ENCODE measurements around the gene FGFR2. TPM values are rescaled to one million over a fixed set of nuclear protein-coding genes. Genes with fewer than 3 reads are reported as not detected.

FGFR2 gene
- total and polyA plus RNA-seq, 9 of the 15 experiments (the other 6 are each of a cell fraction or from before 2014, with no cell fraction given): 0.20 TPM; not detected in 8

DNA sequence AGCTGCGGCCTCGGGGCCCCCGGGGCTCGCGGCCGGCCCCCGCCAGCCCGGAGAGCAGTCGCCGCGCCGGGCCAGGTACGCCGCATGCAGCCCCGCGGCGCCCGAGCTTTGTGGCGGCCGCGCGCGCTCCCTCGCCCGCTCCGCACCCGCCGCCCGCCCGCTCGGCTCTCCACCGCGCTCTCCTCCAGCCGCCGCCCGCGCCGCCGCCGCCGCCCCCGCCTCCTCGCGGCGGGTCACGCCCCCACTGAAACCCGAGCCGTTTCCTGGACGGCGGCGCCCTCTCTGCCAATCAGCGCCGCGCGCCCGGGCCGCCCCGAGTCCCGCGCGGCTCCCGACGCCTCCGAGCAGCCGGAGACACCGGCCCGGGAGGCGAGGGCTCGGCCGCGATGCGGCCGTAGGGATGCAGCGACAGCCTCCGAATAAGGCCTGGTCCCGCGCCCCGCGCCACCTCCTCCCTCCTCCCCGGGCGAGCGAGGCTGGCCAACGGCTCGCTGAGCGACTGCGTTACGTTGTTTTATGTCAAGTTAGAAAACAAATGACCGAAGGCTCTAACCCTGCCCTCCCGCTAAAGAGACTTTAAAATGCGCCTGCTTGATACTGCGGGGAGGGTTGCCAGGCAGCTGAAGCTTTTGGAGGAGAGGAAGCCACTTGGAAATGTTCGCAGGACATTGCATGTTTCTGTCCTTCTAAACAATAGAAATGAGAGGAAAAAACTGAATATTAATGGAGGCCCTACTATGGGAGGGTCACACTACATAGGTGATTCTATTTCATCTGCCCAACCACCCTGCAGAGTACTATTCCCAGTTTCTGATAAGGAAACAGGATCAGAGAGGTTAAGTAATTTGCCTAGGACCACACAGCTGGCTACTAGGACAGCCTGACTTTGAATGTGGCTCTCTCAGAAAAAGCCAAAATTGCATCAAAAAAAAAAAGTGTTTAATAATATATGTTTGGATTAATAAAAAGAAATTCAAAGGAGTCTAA, at the start of gene FGFR2 (continued):
- TF ChIP-seq, protein P1, sequence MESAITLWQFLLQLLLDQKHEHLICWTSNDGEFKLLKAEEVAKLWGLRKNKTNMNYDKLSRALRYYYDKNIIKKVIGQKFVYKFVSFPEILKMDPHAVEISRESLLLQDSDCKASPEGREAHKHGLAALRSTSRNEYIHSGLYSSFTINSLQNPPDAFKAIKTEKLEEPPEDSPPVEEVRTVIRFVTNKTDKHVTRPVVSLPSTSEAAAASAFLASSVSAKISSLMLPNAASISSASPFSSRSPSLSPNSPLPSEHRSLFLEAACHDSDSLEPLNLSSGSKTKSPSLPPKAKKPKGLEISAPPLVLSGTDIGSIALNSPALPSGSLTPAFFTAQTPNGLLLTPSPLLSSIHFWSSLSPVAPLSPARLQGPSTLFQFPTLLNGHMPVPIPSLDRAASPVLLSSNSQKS (CRISPR knock-in tag; IDR thresholded peaks at IDR 0.05): no peak
- TF ChIP-seq KAT7 (CRISPR knock-in tag; IDR thresholded peaks at IDR 0.05; ENCODE audit: borderline replicate concordance) (no peak), DMBX1 (CRISPR knock-in tag; IDR thresholded peaks at IDR 0.05; ENCODE audit: borderline replicate concordance) (no peak), KLF13 (tag; IDR thresholded peaks at IDR 0.05; ENCODE audit: borderline replicate concordance, low read depth) (no peak), TCF7L2 (IDR thresholded peaks at IDR 0.05; ENCODE audit: low read depth, low read length) (no peak), ZNF3 (CRISPR knock-in tag; IDR thresholded peaks at IDR 0.05) (no peak), ZNF239 (CRISPR knock-in tag; IDR thresholded peaks at IDR 0.05) (no peak), HLTF (IDR thresholded peaks at IDR 0.05) (no peak), ZBTB1 (CRISPR knock-in tag; IDR thresholded peaks at IDR 0.05; ENCODE audit: borderline replicate concordance, low read depth) (no peak), ZFP36 (IDR thresholded peaks at IDR 0.05; ENCODE audit: low read depth, low read length, partially characterized antibody) (peak; percentile 22), ZNF785 (CRISPR knock-in tag; IDR thresholded peaks at IDR 0.05) (no peak), LEF1 (IDR thresholded peaks at IDR 0.05) (no peak), TOE1 (IDR thresholded peaks at IDR 0.05; ENCODE audit: borderline replicate concordance) (no peak), TOE1 (CRISPR knock-in tag; IDR thresholded peaks at IDR 0.05; ENCODE audit: borderline replicate concordance, low read depth) (no peak), PTTG1 (tag; IDR thresholded peaks at IDR 0.05; ENCODE audit: low read depth) (no peak), NFXL1 (CRISPR knock-in tag; IDR thresholded peaks at IDR 0.05) (no peak), GABPB1 (CRISPR knock-in tag; IDR thresholded peaks at IDR 0.05) (no peak)
- TF ChIP-seq, protein P2, sequence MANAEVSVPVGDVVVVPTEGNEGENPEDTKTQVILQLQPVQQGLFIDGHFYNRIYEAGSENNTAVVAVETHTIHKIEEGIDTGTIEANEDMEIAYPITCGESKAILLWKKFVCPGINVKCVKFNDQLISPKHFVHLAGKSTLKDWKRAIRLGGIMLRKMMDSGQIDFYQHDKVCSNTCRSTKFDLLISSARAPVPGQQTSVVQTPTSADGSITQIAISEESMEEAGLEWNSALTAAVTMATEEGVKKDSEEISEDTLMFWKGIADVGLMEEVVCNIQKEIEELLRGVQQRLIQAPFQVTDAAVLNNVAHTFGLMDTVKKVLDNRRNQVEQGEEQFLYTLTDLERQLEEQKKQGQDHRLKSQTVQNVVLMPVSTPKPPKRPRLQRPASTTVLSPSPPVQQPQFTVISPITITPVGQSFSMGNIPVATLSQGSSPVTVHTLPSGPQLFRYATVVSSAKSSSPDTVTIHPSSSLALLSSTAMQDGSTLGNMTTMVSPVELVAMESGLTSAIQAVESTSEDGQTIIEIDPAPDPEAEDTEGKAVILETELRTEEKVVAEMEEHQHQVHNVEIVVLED (CRISPR knock-in tag; IDR thresholded peaks at IDR 0.05): no peak
- TF ChIP-seq, protein P3, sequence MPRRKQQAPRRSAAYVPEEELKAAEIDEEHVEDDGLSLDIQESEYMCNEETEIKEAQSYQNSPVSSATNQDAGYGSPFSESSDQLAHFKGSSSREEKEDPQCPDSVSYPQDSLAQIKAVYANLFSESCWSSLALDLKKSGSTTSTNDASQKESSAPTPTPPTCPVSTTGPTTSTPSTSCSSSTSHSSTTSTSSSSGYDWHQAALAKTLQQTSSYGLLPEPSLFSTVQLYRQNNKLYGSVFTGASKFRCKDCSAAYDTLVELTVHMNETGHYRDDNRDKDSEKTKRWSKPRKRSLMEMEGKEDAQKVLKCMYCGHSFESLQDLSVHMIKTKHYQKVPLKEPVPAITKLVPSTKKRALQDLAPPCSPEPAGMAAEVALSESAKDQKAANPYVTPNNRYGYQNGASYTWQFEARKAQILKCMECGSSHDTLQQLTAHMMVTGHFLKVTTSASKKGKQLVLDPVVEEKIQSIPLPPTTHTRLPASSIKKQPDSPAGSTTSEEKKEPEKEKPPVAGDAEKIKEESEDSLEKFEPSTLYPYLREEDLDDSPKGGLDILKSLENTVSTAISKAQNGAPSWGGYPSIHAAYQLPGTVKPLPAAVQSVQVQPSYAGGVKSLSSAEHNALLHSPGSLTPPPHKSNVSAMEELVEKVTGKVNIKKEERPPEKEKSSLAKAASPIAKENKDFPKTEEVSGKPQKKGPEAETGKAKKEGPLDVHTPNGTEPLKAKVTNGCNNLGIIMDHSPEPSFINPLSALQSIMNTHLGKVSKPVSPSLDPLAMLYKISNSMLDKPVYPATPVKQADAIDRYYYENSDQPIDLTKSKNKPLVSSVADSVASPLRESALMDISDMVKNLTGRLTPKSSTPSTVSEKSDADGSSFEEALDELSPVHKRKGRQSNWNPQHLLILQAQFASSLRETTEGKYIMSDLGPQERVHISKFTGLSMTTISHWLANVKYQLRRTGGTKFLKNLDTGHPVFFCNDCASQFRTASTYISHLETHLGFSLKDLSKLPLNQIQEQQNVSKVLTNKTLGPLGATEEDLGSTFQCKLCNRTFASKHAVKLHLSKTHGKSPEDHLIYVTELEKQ (CRISPR knock-in tag; IDR thresholded peaks at IDR 0.05): no peak
- TF ChIP-seq, protein P4, sequence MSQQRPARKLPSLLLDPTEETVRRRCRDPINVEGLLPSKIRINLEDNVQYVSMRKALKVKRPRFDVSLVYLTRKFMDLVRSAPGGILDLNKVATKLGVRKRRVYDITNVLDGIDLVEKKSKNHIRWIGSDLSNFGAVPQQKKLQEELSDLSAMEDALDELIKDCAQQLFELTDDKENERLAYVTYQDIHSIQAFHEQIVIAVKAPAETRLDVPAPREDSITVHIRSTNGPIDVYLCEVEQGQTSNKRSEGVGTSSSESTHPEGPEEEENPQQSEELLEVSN (IDR thresholded peaks at IDR 0.05; ENCODE audit: borderline replicate concordance in 1 of 2, extremely low read depth in 1 of 2, insufficient read depth in 1 of 2, insufficient read length in 1 of 2, low read depth in 1 of 2, low read length in 1 of 2, poor library complexity in 1 of 2, severe bottlenecking in 1 of 2): peak; percentile 72 to 97
